ENCODE measurements around the gene AMFR.

The AMFR gene

GRCh38 chr16:56417138-56417537, 8.2 kb downstream of the AMFR start:
- Histone ChIP-seq H2AK5ac (ENCODE audit: low read length, severe bottlenecking) (no peak overlapping the region), H3K23ac (ENCODE audit: low read length in 2 of 2) (no peak overlapping the region), H3K79me1 (replicated peaks; ENCODE audit: low read length, poor library complexity, severe bottlenecking) (peaks cover 21% of the 10 kb centered on the region), H3K4me3 (ENCODE audit: insufficient read depth in 1 of 2, low read depth in 1 of 2, low read length in 2 of 2) (no peak overlapping the region), H3K18ac (ENCODE audit: low read depth in 1 of 2, low read length in 2 of 2) (no peak overlapping the region), H2BK12ac (ENCODE audit: low read length in 2 of 2) (no peak overlapping the region), H2AFZ (ENCODE audit: low read depth, low read length) (no peak overlapping the region), H2BK120ac (ENCODE audit: low read depth, low read length) (no peak overlapping the region), H4K8ac (ENCODE audit: low read length) (no peak overlapping the region), H2BK15ac (ENCODE audit: low read depth, poor library complexity, severe bottlenecking) (no peak overlapping the region), H3K4me1 (ENCODE audit: control insufficient read depth, insufficient read depth, low read depth, low read length) (peaks cover 3% of the 10 kb centered on the region), H4K91ac (ENCODE audit: low read length) (no peak overlapping the region), H3K27ac (ENCODE audit: low read length, poor library complexity, severe bottlenecking) (no peak overlapping the region), H3K27me3 (ENCODE audit: control insufficient read depth in 1 of 2, insufficient read depth in 1 of 2, low read length in 2 of 2) (no peaks in the 10 kb centered on the region), H3K4me2 (ENCODE audit: low read length, poor library complexity, severe bottlenecking) (no peak overlapping the region), H3K9me3 (ENCODE audit: control insufficient read depth, low read length) (no peaks in the 10 kb centered on the region), H3K36me3 (ENCODE audit: control insufficient read depth in 1 of 2, insufficient read depth in 2 of 2, low read depth in 1 of 2, low read length in 2 of 2) (peaks cover 3 to 11% of the 10 kb centered on the region in 2 experiments), H3K14ac (ENCODE audit: low read length in 2 of 2) (no peak overlapping the region), H2BK5ac (ENCODE audit: low read depth, low read length, poor library complexity, severe bottlenecking) (no peak overlapping the region), H3K9ac (ENCODE audit: low read length) (no peak overlapping the region), H3K4ac (ENCODE audit: low read depth in 1 of 2, low read length in 2 of 2) (no peak overlapping the region)
- DNase-seq = no peak
- WGBS = 100% methylated on average over 1 of the region's 4 CpGs

- no peak overlapping the region for H3K18ac ChIP-seq (ENCODE audit: low read depth in 1 of 2, low read length in 2 of 2)
- H2BK12ac ChIP-seq (ENCODE audit: low read length in 2 of 2) = no peak overlapping the region
- H3K27ac ChIP-seq (ENCODE audit: low read length, poor library complexity, severe bottlenecking) = no peak overlapping the region
- H3K14ac ChIP-seq (ENCODE audit: low read length in 2 of 2) = no peak overlapping the region
- no peaks in the 10 kb centered on the region for H3K4me1 ChIP-seq (ENCODE audit: control insufficient read depth, insufficient read depth, low read depth, low read length)
- no peak overlapping the region for H3K9ac ChIP-seq (ENCODE audit: low read length)
- no peak overlapping the region for H3K4ac ChIP-seq (ENCODE audit: low read depth in 1 of 2, low read length in 2 of 2)
- no peak overlapping the region for H2AK5ac ChIP-seq (ENCODE audit: low read length, severe bottlenecking)
- H2BK5ac ChIP-seq (ENCODE audit: low read depth, low read length, poor library complexity, severe bottlenecking) = no peak overlapping the region
- H3K9me3 ChIP-seq (ENCODE audit: control insufficient read depth, low read length) = no peaks in the 10 kb centered on the region
- no peak overlapping the region for H4K91ac ChIP-seq (ENCODE audit: low read length)
- no peak overlapping the region for H3K4me3 ChIP-seq (ENCODE audit: insufficient read depth in 1 of 2, low read depth in 1 of 2, low read length in 2 of 2)
- H3K36me3 ChIP-seq (ENCODE audit: control insufficient read depth in 1 of 2, insufficient read depth in 2 of 2, low read depth in 1 of 2, low read length in 2 of 2) = peaks cover 3 to 24% of the 10 kb centered on the region in 2 experiments
- H3K23ac ChIP-seq (ENCODE audit: low read length in 2 of 2) = no peak overlapping the region
- H3K79me1 ChIP-seq (replicated peaks; ENCODE audit: low read length, poor library complexity, severe bottlenecking) = peaks cover 20% of the 10 kb centered on the region
- H2BK120ac ChIP-seq (ENCODE audit: low read depth, low read length) = no peak overlapping the region
- 100% methylated on average over 3 of the region's 4 CpGs for WGBS
- H3K4me2 ChIP-seq (ENCODE audit: low read length, poor library complexity, severe bottlenecking) = no peak overlapping the region
- no peak overlapping the region for H4K8ac ChIP-seq (ENCODE audit: low read length)
- no peaks in the 10 kb centered on the region for H3K27me3 ChIP-seq (ENCODE audit: control insufficient read depth in 1 of 2, insufficient read depth in 1 of 2, low read length in 2 of 2)
- H2AFZ ChIP-seq (ENCODE audit: low read depth, low read length) = no peak overlapping the region
- DNase-seq = no peak
- no peak overlapping the region for H2BK15ac ChIP-seq (ENCODE audit: low read depth, poor library complexity, severe bottlenecking)
Measured at GRCh38 chr16:56415875-56416274, 9.5 kb downstream of the AMFR start.

- no CpG with 5 or more reads among the region's 5 CpGs for WGBS
- Histone ChIP-seq H3K36me3 (ENCODE audit: control insufficient read depth in 1 of 2, insufficient read depth in 2 of 2, low read depth in 1 of 2, low read length in 2 of 2) (peaks cover 3 to 34% of the 10 kb centered on the region in 2 experiments), H3K14ac (ENCODE audit: low read length in 2 of 2) (no peak overlapping the region), H2BK15ac (ENCODE audit: low read depth, poor library complexity, severe bottlenecking) (no peak overlapping the region), H3K18ac (ENCODE audit: low read depth in 1 of 2, low read length in 2 of 2) (no peak overlapping the region), H3K27me3 (ENCODE audit: control insufficient read depth in 1 of 2, insufficient read depth in 1 of 2, low read length in 2 of 2) (no peaks in the 10 kb centered on the region), H3K79me1 (replicated peaks; ENCODE audit: low read length, poor library complexity, severe bottlenecking) (peaks cover 18% of the 10 kb centered on the region), H3K23ac (ENCODE audit: low read length in 2 of 2) (no peak overlapping the region), H2AFZ (ENCODE audit: low read depth, low read length) (no peak overlapping the region), H3K4me2 (ENCODE audit: low read length, poor library complexity, severe bottlenecking) (no peak overlapping the region), H4K8ac (ENCODE audit: low read length) (no peak overlapping the region), H3K4ac (ENCODE audit: low read depth in 1 of 2, low read length in 2 of 2) (no peak overlapping the region), H3K9ac (ENCODE audit: low read length) (no peak overlapping the region), H3K4me3 (ENCODE audit: insufficient read depth in 1 of 2, low read depth in 1 of 2, low read length in 2 of 2) (no peak overlapping the region), H2AK5ac (ENCODE audit: low read length, severe bottlenecking) (no peak overlapping the region), H3K9me3 (ENCODE audit: control insufficient read depth, low read length) (no peaks in the 10 kb centered on the region), H2BK5ac (ENCODE audit: low read depth, low read length, poor library complexity, severe bottlenecking) (no peak overlapping the region), H3K4me1 (ENCODE audit: control insufficient read depth, insufficient read depth, low read depth, low read length) (no peaks in the 10 kb centered on the region), H4K91ac (ENCODE audit: low read length) (no peak overlapping the region), H2BK12ac (ENCODE audit: low read length in 2 of 2) (no peak overlapping the region), H3K27ac (ENCODE audit: low read length, poor library complexity, severe bottlenecking) (no peak overlapping the region), H2BK120ac (ENCODE audit: low read depth, low read length) (no peak overlapping the region)
- no peak for DNase-seq
Measured at GRCh38 chr16:56414366-56414765, 11.0 kb downstream of the AMFR start.

- no peak for DNase-seq
- peaks cover 6 to 44% of the 10 kb centered on the region in 2 experiments for H3K36me3 ChIP-seq (ENCODE audit: control insufficient read depth in 1 of 2, insufficient read depth in 2 of 2, low read depth in 1 of 2, low read length in 2 of 2)
- H2BK5ac ChIP-seq (ENCODE audit: low read depth, low read length, poor library complexity, severe bottlenecking) = no peak overlapping the region
- no peak overlapping the region for H3K4me2 ChIP-seq (ENCODE audit: low read length, poor library complexity, severe bottlenecking)
- no peak overlapping the region for H3K27ac ChIP-seq (ENCODE audit: low read length, poor library complexity, severe bottlenecking)
- H3K27me3 ChIP-seq (ENCODE audit: control insufficient read depth in 1 of 2, insufficient read depth in 1 of 2, low read length in 2 of 2) = no peaks in the 10 kb centered on the region
- no peak overlapping the region for H3K9ac ChIP-seq (ENCODE audit: low read length)
- WGBS = 79% methylated on average over 5 of the region's 5 CpGs
- no peak overlapping the region for H3K14ac ChIP-seq (ENCODE audit: low read length in 2 of 2)
- H3K4me3 ChIP-seq (ENCODE audit: insufficient read depth in 1 of 2, low read depth in 1 of 2, low read length in 2 of 2) = no peak overlapping the region
- no peak overlapping the region for H2BK12ac ChIP-seq (ENCODE audit: low read length in 2 of 2)
- no peak overlapping the region for H3K23ac ChIP-seq (ENCODE audit: low read length in 2 of 2)
- no peak overlapping the region for H2AFZ ChIP-seq (ENCODE audit: low read depth, low read length)
- peaks cover 18% of the 10 kb centered on the region for H3K79me1 ChIP-seq (replicated peaks; ENCODE audit: low read length, poor library complexity, severe bottlenecking)
- no peak overlapping the region for H3K18ac ChIP-seq (ENCODE audit: low read depth in 1 of 2, low read length in 2 of 2)
- H4K8ac ChIP-seq (ENCODE audit: low read length) = no peak overlapping the region
- H2AK5ac ChIP-seq (ENCODE audit: low read length, severe bottlenecking) = no peak overlapping the region
- no peak overlapping the region for H3K4ac ChIP-seq (ENCODE audit: low read depth in 1 of 2, low read length in 2 of 2)
- H2BK15ac ChIP-seq (ENCODE audit: low read depth, poor library complexity, severe bottlenecking) = no peak overlapping the region
- H4K91ac ChIP-seq (ENCODE audit: low read length) = no peak overlapping the region
- H3K9me3 ChIP-seq (ENCODE audit: control insufficient read depth, low read length) = no peaks in the 10 kb centered on the region
- H3K4me1 ChIP-seq (ENCODE audit: control insufficient read depth, insufficient read depth, low read depth, low read length) = no peaks in the 10 kb centered on the region
- H2BK120ac ChIP-seq (ENCODE audit: low read depth, low read length) = no peak overlapping the region
Measured at GRCh38 chr16:56413381-56413780, 12.0 kb downstream of the AMFR start.

All from mesenchymal stem cell (in vitro differentiated cells and primary cell).